Endothelial cell of umbilical vein (primary cell): ENCODE results near the gene SRP9.

Experiments used
- EZH2 ChIP-seq: IDR thresholded peaks from 2 replicates; pipeline ENCODE4 v1.6.1; 2012; ENCODE audit warnings: borderline replicate concordance, low read depth, mild to moderate bottlenecking, moderate library complexity, low read length, inconsistent platforms; ENCODE audit not compliant: severe bottlenecking
- FOS ChIP-seq: IDR thresholded peaks from 2 replicates; pipeline ENCODE4 v1.6.1; 2011; ENCODE audit warnings: mild to moderate bottlenecking, low read length, moderate library complexity, borderline replicate concordance; ENCODE audit not compliant: insufficient read depth
- GATA2 ChIP-seq: IDR thresholded peaks from 2 replicates; pipeline ENCODE4 v1.7.0; 2011; ENCODE audit warnings: low read depth, mild to moderate bottlenecking, moderate library complexity, mixed read lengths, low read length; ENCODE audit not compliant: insufficient read length, insufficient read depth
- JUN ChIP-seq: IDR thresholded peaks from 2 replicates; pipeline ENCODE4 v1.6.1; 2011; ENCODE audit warnings: borderline replicate concordance, low read depth; ENCODE audit not compliant: insufficient read length, insufficient read depth
- MYC ChIP-seq: IDR thresholded peaks from one replicate; pipeline ENCODE4 v1.6.1; 2011; ENCODE audit warnings: mild to moderate bottlenecking, low read depth, low read length
- POLR2A ChIP-seq: IDR thresholded peaks from 2 replicates; pipeline ENCODE4 v1.6.1; 2012; ENCODE audit warnings: low read depth, mild to moderate bottlenecking, control low read depth, low read length
- POLR2AphosphoS5 ChIP-seq: IDR thresholded peaks from 2 replicates; pipeline ENCODE4 v1.6.1; 2012; ENCODE audit warnings: low read depth, mild to moderate bottlenecking, control low read depth, low read length, moderate library complexity; ENCODE audit not compliant: insufficient read depth
- TF ChIP-seq, protein P1 (sequence below), 2 donors: IDR thresholded peaks; 1 replicate in 1 of 2; 2 replicates in 1 of 2; pipeline ENCODE4 v1.5.1; 2011; ENCODE audit warnings: low read length in 2 of 2, mild to moderate bottlenecking in 2 of 2, moderate library complexity in 2 of 2, control low read depth in 1 of 2, inconsistent platforms in 1 of 2, low read depth in 1 of 2; ENCODE audit not compliant: insufficient read depth in 1 of 2; ENCODE audit errors: extremely low read depth in 1 of 2

DNA sequence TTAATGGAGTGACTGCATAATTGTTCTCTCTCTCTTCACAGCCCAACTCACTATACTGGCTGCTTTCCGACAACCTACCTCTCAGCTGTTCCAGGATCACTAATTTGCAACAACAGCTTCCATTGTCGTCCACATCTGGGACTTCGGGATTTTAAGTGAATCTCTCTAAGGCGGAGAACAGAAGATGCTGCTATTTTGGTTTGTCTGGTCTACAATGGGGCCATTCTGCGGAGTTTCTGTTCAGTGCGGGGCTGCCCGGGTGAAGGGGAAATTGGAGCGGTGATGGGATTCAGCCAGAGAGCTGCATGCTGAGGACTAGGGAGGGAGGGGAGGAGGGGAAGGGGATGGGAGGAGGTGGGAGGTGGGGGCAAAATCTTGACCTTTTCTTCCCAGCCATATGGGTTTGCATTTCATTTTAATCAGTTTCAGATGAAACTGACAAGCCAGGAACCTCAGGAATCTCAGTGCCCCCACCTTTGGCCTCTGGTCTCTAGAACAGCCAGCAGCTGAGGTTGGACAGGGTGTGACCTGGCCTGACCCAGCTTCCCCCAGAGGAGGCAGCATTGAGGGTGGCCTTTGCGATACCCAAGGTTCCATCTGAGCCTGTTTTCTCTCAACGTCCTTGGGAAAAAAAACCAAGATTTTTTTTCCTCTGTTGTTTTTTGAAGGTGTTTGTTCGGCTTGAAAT is 6.9 kb upstream of the SRP9 start:
- TF ChIP-seq, protein P1, sequence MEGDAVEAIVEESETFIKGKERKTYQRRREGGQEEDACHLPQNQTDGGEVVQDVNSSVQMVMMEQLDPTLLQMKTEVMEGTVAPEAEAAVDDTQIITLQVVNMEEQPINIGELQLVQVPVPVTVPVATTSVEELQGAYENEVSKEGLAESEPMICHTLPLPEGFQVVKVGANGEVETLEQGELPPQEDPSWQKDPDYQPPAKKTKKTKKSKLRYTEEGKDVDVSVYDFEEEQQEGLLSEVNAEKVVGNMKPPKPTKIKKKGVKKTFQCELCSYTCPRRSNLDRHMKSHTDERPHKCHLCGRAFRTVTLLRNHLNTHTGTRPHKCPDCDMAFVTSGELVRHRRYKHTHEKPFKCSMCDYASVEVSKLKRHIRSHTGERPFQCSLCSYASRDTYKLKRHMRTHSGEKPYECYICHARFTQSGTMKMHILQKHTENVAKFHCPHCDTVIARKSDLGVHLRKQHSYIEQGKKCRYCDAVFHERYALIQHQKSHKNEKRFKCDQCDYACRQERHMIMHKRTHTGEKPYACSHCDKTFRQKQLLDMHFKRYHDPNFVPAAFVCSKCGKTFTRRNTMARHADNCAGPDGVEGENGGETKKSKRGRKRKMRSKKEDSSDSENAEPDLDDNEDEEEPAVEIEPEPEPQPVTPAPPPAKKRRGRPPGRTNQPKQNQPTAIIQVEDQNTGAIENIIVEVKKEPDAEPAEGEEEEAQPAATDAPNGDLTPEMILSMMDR (IDR thresholded peaks at IDR 0.05; ENCODE audit: extremely low read depth in 1 of 2, insufficient read depth in 1 of 2, low read depth in 1 of 2, low read length in 2 of 2): no peak
- TF ChIP-seq POLR2AphosphoS5: no peak
- TF ChIP-seq EZH2: no peak
- no peak for TF ChIP-seq JUN
- no peak for TF ChIP-seq MYC
- TF ChIP-seq POLR2A: no peak
- TF ChIP-seq FOS: no peak
- no peak for TF ChIP-seq GATA2
